Measurements from ENCODE around the gene CENPT. TPM values are rescaled to one million over a fixed set of nuclear protein-coding genes. Genes with fewer than 3 reads are reported as not detected.

The CENPT gene
- total and polyA plus RNA-seq, 2 of the 13 experiments (the other 11 are each of a cell fraction or from before 2014, with no cell fraction given), result 40.9 to 43.3 TPM

GRCh38 chr16:67841816-67842508 is 5.5 kb downstream of the CENPT start, which contains the start of gene THAP11 (continued):
- TF ChIP-seq ZBTB26 (CRISPR knock-in tag; IDR thresholded peaks at IDR 0.05; ENCODE audit: borderline replicate concordance) (peak; percentile 66; the same call in 1 of the 2 replicates), ZBTB37 (CRISPR knock-in tag; IDR thresholded peaks at IDR 0.05) (no peak), SALL1 (CRISPR knock-in tag; IDR thresholded peaks at IDR 0.05) (peak; percentile 60), DNMT3B (CRISPR knock-in tag; conservative IDR thresholded peaks at IDR 0.05) (no peak), ZNF589 (CRISPR knock-in tag; conservative IDR thresholded peaks at IDR 0.05) (peak; percentile 75), TFE3 (CRISPR knock-in tag; IDR thresholded peaks at IDR 0.05) (peak; percentile 57; the same call in 1 of the 2 replicates), PCBP2 (optimal IDR thresholded peaks at IDR 0.05; ENCODE audit: low read depth, low read length, poor library complexity, severe bottlenecking) (no peak), KLF13 (CRISPR knock-in tag; IDR thresholded peaks at IDR 0.05) (peak; percentile 94), FOXM1 (CRISPR knock-in tag; IDR thresholded peaks at IDR 0.05) (no peak), ZNF460 (CRISPR knock-in tag; IDR thresholded peaks at IDR 0.05; ENCODE audit: borderline replicate concordance) (no peak), ZNF83 (CRISPR knock-in tag; IDR thresholded peaks at IDR 0.05; ENCODE audit: borderline replicate concordance) (peak; percentile 32; the same call in 1 of the 2 replicates), ZNF678 (CRISPR knock-in tag; IDR thresholded peaks at IDR 0.05) (no peak), SNAI1 (CRISPR knock-in tag; IDR thresholded peaks at IDR 0.05; ENCODE audit: borderline replicate concordance) (no peak), ZSCAN9 (CRISPR knock-in tag; IDR thresholded peaks at IDR 0.05; ENCODE audit: borderline replicate concordance) (peak; percentile 37; the same call in 1 of the 2 replicates), FOXJ3 (CRISPR knock-in tag; IDR thresholded peaks at IDR 0.05; ENCODE audit: borderline replicate concordance) (no peak), ZNF749 (CRISPR knock-in tag; IDR thresholded peaks at IDR 0.05; ENCODE audit: borderline replicate concordance) (0 out of 2 replicates have a peak, but pooled peaks have one; percentile 63), HNF1A (IDR thresholded peaks at IDR 0.05; ENCODE audit: low read depth) (no peak), HNF1A (CRISPR knock-in tag; IDR thresholded peaks at IDR 0.05; ENCODE audit: borderline replicate concordance) (no peak)
